HEK293 (cell line): ENCODE results near the gene TMCC1.
A peak's percentile ranks its signal among the peaks of the same experiment; 100 is the strongest.

ENCODE experiments used
- AEBP2 ChIP-seq: fragments of 450-650 bp; formaldehyde crosslinking; IDR thresholded peaks from 2 replicates; pipeline ENCODE4 v1.5.1; 2016; ENCODE audit warnings: missing biosample characterization, missing genetic modification characterization, borderline replicate concordance
- BCL11A ChIP-seq: fragments of 450-650 bp; formaldehyde crosslinking; IDR thresholded peaks from 2 replicates; pipeline ENCODE4 v1.5.1; 2016; ENCODE audit warnings: low read depth, missing biosample characterization, missing genetic modification characterization
- BCL11B ChIP-seq: fragments of 450-650 bp; formaldehyde crosslinking; IDR thresholded peaks from 2 replicates; pipeline ENCODE4 v1.5.1; 2016; ENCODE audit warnings: low read depth, missing biosample characterization, missing genetic modification characterization
- EGR2 ChIP-seq: fragments of 450-650 bp; formaldehyde crosslinking; IDR thresholded peaks from 2 replicates; pipeline ENCODE4 v1.5.1; 2016; ENCODE audit warnings: low read depth, missing biosample characterization, missing genetic modification characterization
- HIC1 ChIP-seq: fragments of 450-650 bp; formaldehyde crosslinking; IDR thresholded peaks from 2 replicates; pipeline ENCODE4 v1.5.1; 2016; ENCODE audit warnings: missing biosample characterization, missing genetic modification characterization
- KLF8 ChIP-seq: fragments of 450-650 bp; formaldehyde crosslinking; IDR thresholded peaks from 2 replicates; pipeline ENCODE4 v1.5.1; 2016; ENCODE audit warnings: missing biosample characterization, missing genetic modification characterization
- MZF1 ChIP-seq: fragments of 450-650 bp; formaldehyde crosslinking; IDR thresholded peaks from 2 replicates; pipeline ENCODE4 v1.5.1; 2017; ENCODE audit warnings: missing biosample characterization, missing genetic modification characterization, borderline replicate concordance
- OSR2 ChIP-seq: fragments of 450-650 bp; formaldehyde crosslinking; IDR thresholded peaks from 2 replicates; pipeline ENCODE4 v1.5.1; 2016; ENCODE audit warnings: missing biosample characterization, missing genetic modification characterization
- PATZ1 ChIP-seq: fragments of 450-650 bp; formaldehyde crosslinking; IDR thresholded peaks from 2 replicates; pipeline ENCODE4 v1.5.1; 2016; ENCODE audit warnings: missing biosample characterization, missing genetic modification characterization
- PBX3 ChIP-seq: sonication (generic); formaldehyde crosslinking; IDR thresholded peaks from 2 replicates; pipeline ENCODE4 v1.8.1; 2022; ENCODE audit warnings: mild to moderate bottlenecking, moderate library complexity, missing genetic modification reagents
- PRDM1 ChIP-seq: fragments of 450-650 bp; formaldehyde crosslinking; IDR thresholded peaks from 2 replicates; pipeline ENCODE4; 2016; ENCODE audit warnings: missing biosample characterization, missing genetic modification characterization
- REPIN1 ChIP-seq: fragments of 450-650 bp; formaldehyde crosslinking; IDR thresholded peaks from 2 replicates; pipeline ENCODE4 v1.5.1; 2017; ENCODE audit warnings: missing biosample characterization, missing genetic modification characterization, low read depth
- SALL2 ChIP-seq: fragments of 450-650 bp; formaldehyde crosslinking; IDR thresholded peaks from 2 replicates; pipeline ENCODE4 v1.5.0; 2017; ENCODE audit warnings: missing biosample characterization, mild to moderate bottlenecking, missing genetic modification characterization, borderline replicate concordance
- SP2 ChIP-seq: fragments of 450-650 bp; formaldehyde crosslinking; IDR thresholded peaks from 2 replicates; pipeline ENCODE4 v1.5.1; 2016; ENCODE audit warnings: missing biosample characterization, missing genetic modification characterization
- ZBTB26 ChIP-seq: fragments of 450-650 bp; formaldehyde crosslinking; optimal IDR thresholded peaks from 2 replicates; pipeline ENCODE3; 2016; ENCODE audit warnings: missing biosample characterization, mild to moderate bottlenecking, missing genetic modification characterization
- ZBTB8A ChIP-seq: fragments of 450-650 bp; formaldehyde crosslinking; IDR thresholded peaks from 2 replicates; pipeline ENCODE4 v1.5.1; 2016; ENCODE audit warnings: missing biosample characterization, missing genetic modification characterization
- ZFP3 ChIP-seq: fragments of 450-650 bp; formaldehyde crosslinking; IDR thresholded peaks from 2 replicates; pipeline ENCODE4 v1.5.1; 2016; ENCODE audit warnings: low read depth, missing biosample characterization, missing genetic modification characterization
- ZIC2 ChIP-seq: fragments of 450-650 bp; formaldehyde crosslinking; IDR thresholded peaks from 2 replicates; pipeline ENCODE4 v1.5.1; 2016; ENCODE audit warnings: missing biosample characterization, missing genetic modification characterization
- ZNF132 ChIP-seq: fragments of 450-650 bp; formaldehyde crosslinking; IDR thresholded peaks from 2 replicates; pipeline ENCODE4 v1.5.1; 2017; ENCODE audit warnings: missing biosample characterization, missing genetic modification characterization, borderline replicate concordance
- ZNF146 ChIP-seq: fragments of 450-650 bp; formaldehyde crosslinking; IDR thresholded peaks from 2 replicates; pipeline ENCODE4 v1.5.1; 2016; ENCODE audit warnings: missing biosample characterization, missing genetic modification characterization
- ZNF23 ChIP-seq: fragments of 450-650 bp; formaldehyde crosslinking; IDR thresholded peaks from 2 replicates; pipeline ENCODE4 v1.5.1; 2016; ENCODE audit warnings: missing biosample characterization, missing genetic modification characterization, borderline replicate concordance
- ZNF335 ChIP-seq: fragments of 450-650 bp; formaldehyde crosslinking; conservative IDR thresholded peaks from 2 replicates; pipeline ENCODE4 v1.5.1; 2016; ENCODE audit warnings: missing biosample characterization, missing genetic modification characterization
- ZNF350 ChIP-seq: fragments of 450-650 bp; formaldehyde crosslinking; IDR thresholded peaks from 2 replicates; pipeline ENCODE4 v1.5.0; 2017; ENCODE audit warnings: missing biosample characterization, mild to moderate bottlenecking, missing genetic modification characterization
- ZNF449 ChIP-seq: fragments of 450-650 bp; formaldehyde crosslinking; IDR thresholded peaks from 2 replicates; pipeline ENCODE4 v1.5.1; 2017; ENCODE audit warnings: missing biosample characterization, mild to moderate bottlenecking, missing genetic modification characterization, moderate library complexity
- ZNF48 ChIP-seq: fragments of 450-650 bp; formaldehyde crosslinking; IDR thresholded peaks from 2 replicates; pipeline ENCODE4 v1.5.1; 2016; ENCODE audit warnings: missing biosample characterization, missing genetic modification characterization
- ZNF560 ChIP-seq: fragments of 450-650 bp; formaldehyde crosslinking; IDR thresholded peaks from 2 replicates; pipeline ENCODE4 v1.5.1; 2017; ENCODE audit warnings: missing biosample characterization, missing genetic modification characterization, borderline replicate concordance
- ZNF623 ChIP-seq: fragments of 450-650 bp; formaldehyde crosslinking; IDR thresholded peaks from 2 replicates; pipeline ENCODE4 v1.5.1; 2016; ENCODE audit warnings: missing biosample characterization, missing genetic modification characterization
- ZNF660 ChIP-seq: fragments of 450-650 bp; IDR thresholded peaks from 2 replicates; pipeline ENCODE4 v1.5.1; 2018; ENCODE audit warnings: missing biosample characterization, mild to moderate bottlenecking, missing genetic modification characterization
- ZNF777 ChIP-seq: fragments of 450-650 bp; formaldehyde crosslinking; IDR thresholded peaks from 2 replicates; pipeline ENCODE4 v1.5.1; 2017; ENCODE audit warnings: missing biosample characterization, missing genetic modification characterization, borderline replicate concordance
- ZSCAN23 ChIP-seq: fragments of 450-650 bp; formaldehyde crosslinking; IDR thresholded peaks from 2 replicates; pipeline ENCODE4 v1.5.1; 2016; ENCODE audit warnings: missing biosample characterization, missing genetic modification characterization
- ZSCAN30 ChIP-seq: fragments of 450-650 bp; IDR thresholded peaks from 2 replicates; pipeline ENCODE4 v1.5.1; 2018; ENCODE audit warnings: missing biosample characterization, mild to moderate bottlenecking, missing genetic modification characterization, moderate library complexity

TMCC1 gene

GRCh38 chr3:129605922-129606635 lies 287.4 kb downstream of the TMCC1 start (continued):
- TF ChIP-seq AEBP2 (tag by site-specific recombination), result no peak
- TF ChIP-seq ZBTB8A (tag by site-specific recombination), result peak; percentile 83
- 0 out of 2 replicates have a peak, but pooled peaks have one; percentile 3 for TF ChIP-seq PATZ1 (tag by site-specific recombination)
- peak; percentile 65 for TF ChIP-seq ZBTB26 (tag by site-specific recombination)
- no peak for TF ChIP-seq ZNF623 (tag by site-specific recombination)
- no peak; the same call in 1 of the 2 replicates for TF ChIP-seq ZNF777 (tag by site-specific recombination)
- TF ChIP-seq PRDM1 (tag by site-specific recombination), result no peak
- no peak for TF ChIP-seq ZNF660 (tag by site-specific recombination)
- no peak for TF ChIP-seq SP2 (tag by site-specific recombination)
- peak; percentile 11; the same call in 1 of the 2 replicates for TF ChIP-seq ZNF449
- peak; percentile 92 for TF ChIP-seq ZIC2 (tag by site-specific recombination)
- no peak for TF ChIP-seq ZFP3 (tag by site-specific recombination)
- TF ChIP-seq SALL2 (tag by site-specific recombination), result no peak
- no peak for TF ChIP-seq PBX3 (CRISPR knock-in tag)
- no peak for TF ChIP-seq EGR2 (tag by site-specific recombination)
- TF ChIP-seq ZNF146 (tag by site-specific recombination), result no peak
- no peak for TF ChIP-seq ZNF48 (tag by site-specific recombination)
- TF ChIP-seq BCL11B (tag by site-specific recombination), result 0 out of 2 replicates have a peak, but pooled peaks have one; percentile 3
- TF ChIP-seq ZNF23 (tag by site-specific recombination), result no peak
- TF ChIP-seq REPIN1 (tag by site-specific recombination), result no peak
- no peak for TF ChIP-seq ZSCAN23 (tag by site-specific recombination)
- TF ChIP-seq ZSCAN30 (tag by site-specific recombination), result no peak
- TF ChIP-seq ZNF350, result no peak
- no peak for TF ChIP-seq MZF1 (tag by site-specific recombination)
- TF ChIP-seq KLF8 (tag by site-specific recombination), result no peak; the same call in 1 of the 2 replicates
- no peak for TF ChIP-seq BCL11A (tag by site-specific recombination)
- TF ChIP-seq ZNF132 (tag by site-specific recombination), result no peak
- TF ChIP-seq HIC1 (tag by site-specific recombination), result peak; percentile 61
- TF ChIP-seq OSR2 (tag by site-specific recombination), result no peak
- TF ChIP-seq ZNF560 (tag by site-specific recombination), result no peak
- TF ChIP-seq ZNF335, result peak; percentile 69
